ENCODE data around the gene BRD1.

Gene BRD1

GRCh38 chr22:49811020-49811791 is 16.5 kb downstream of the BRD1 start:
- Histone ChIP-seq H3K27ac (ENCODE audit: low read depth in 2 of 2, low read length in 2 of 2) (no peak overlapping the region), H3K4me3 (ENCODE audit: low read length in 2 of 2) (no peak overlapping the region), H3K36me3 (ENCODE audit: control insufficient read depth in 2 of 2, insufficient read depth in 2 of 2, low read length in 2 of 2) (peaks cover 4 to 17% of the 10 kb centered on the region in 2 donors), H3K9ac (ENCODE audit: low read depth in 1 of 2, low read length in 2 of 2) (no peak overlapping the region), H3K27me3 (ENCODE audit: control insufficient read depth in 2 of 2, insufficient read depth in 2 of 2, low read length in 2 of 2) (no peaks in the 10 kb centered on the region), H3K9me3 (ENCODE audit: control insufficient read depth in 2 of 2, low read length in 2 of 2) (no peaks in the 10 kb centered on the region), H3K4me1 (ENCODE audit: control insufficient read depth in 2 of 2, insufficient read depth in 2 of 2, low read length in 2 of 2) (no peaks in the 10 kb centered on the region)

GRCh38 chr22:49810363-49811019 is 17.2 kb downstream of the BRD1 start:
- Histone ChIP-seq H3K4me1 (ENCODE audit: control insufficient read depth in 2 of 2, insufficient read depth in 2 of 2, low read length in 2 of 2) (no peaks in the 10 kb centered on the region), H3K4me3 (ENCODE audit: low read length in 2 of 2) (no peak overlapping the region), H3K9me3 (ENCODE audit: control insufficient read depth in 2 of 2, low read length in 2 of 2) (no peaks in the 10 kb centered on the region), H3K9ac (ENCODE audit: low read depth in 1 of 2, low read length in 2 of 2) (no peak overlapping the region), H3K27ac (ENCODE audit: low read depth in 2 of 2, low read length in 2 of 2) (no peak overlapping the region), H3K36me3 (ENCODE audit: control insufficient read depth in 2 of 2, insufficient read depth in 2 of 2, low read length in 2 of 2) (peaks cover 4 to 16% of the 10 kb centered on the region in 2 donors), H3K27me3 (ENCODE audit: control insufficient read depth in 2 of 2, insufficient read depth in 2 of 2, low read length in 2 of 2) (no peaks in the 10 kb centered on the region)

- H3K4me1 ChIP-seq (ENCODE audit: control insufficient read depth in 2 of 2, insufficient read depth in 2 of 2, low read length in 2 of 2): no peaks in the 10 kb centered on the region
- no peaks in the 10 kb centered on the region for H3K9me3 ChIP-seq (ENCODE audit: control insufficient read depth in 2 of 2, low read length in 2 of 2)
- no peak overlapping the region for H3K4me3 ChIP-seq (ENCODE audit: low read length in 2 of 2)
- H3K27ac ChIP-seq (ENCODE audit: low read depth in 2 of 2, low read length in 2 of 2): no peak overlapping the region
- H3K9ac ChIP-seq (ENCODE audit: low read depth in 1 of 2, low read length in 2 of 2): no peak overlapping the region
- peaks cover 8 to 18% of the 10 kb centered on the region in 2 donors for H3K36me3 ChIP-seq (ENCODE audit: control insufficient read depth in 2 of 2, insufficient read depth in 2 of 2, low read length in 2 of 2)
- H3K27me3 ChIP-seq (ENCODE audit: control insufficient read depth in 2 of 2, insufficient read depth in 2 of 2, low read length in 2 of 2): no peaks in the 10 kb centered on the region
Measured at GRCh38 chr22:49807780-49808708, 19.6 kb downstream of the BRD1 start.

- Histone ChIP-seq H3K27ac (ENCODE audit: low read depth in 2 of 2, low read length in 2 of 2) (no peak overlapping the region), H3K4me1 (ENCODE audit: control insufficient read depth in 2 of 2, insufficient read depth in 2 of 2, low read length in 2 of 2) (no peaks in the 10 kb centered on the region), H3K36me3 (ENCODE audit: control insufficient read depth in 2 of 2, insufficient read depth in 2 of 2, low read length in 2 of 2) (peaks cover 13 to 20% of the 10 kb centered on the region in 2 donors), H3K27me3 (ENCODE audit: control insufficient read depth in 2 of 2, insufficient read depth in 2 of 2, low read length in 2 of 2) (no peaks in the 10 kb centered on the region), H3K4me3 (ENCODE audit: low read length in 2 of 2) (no peak overlapping the region), H3K9ac (ENCODE audit: low read depth in 1 of 2, low read length in 2 of 2) (no peak overlapping the region), H3K9me3 (ENCODE audit: control insufficient read depth in 2 of 2, low read length in 2 of 2) (no peaks in the 10 kb centered on the region)
Measured at GRCh38 chr22:49807129-49807528, 20.5 kb downstream of the BRD1 start.

- no peaks in the 10 kb centered on the region for H3K27me3 ChIP-seq (ENCODE audit: control insufficient read depth in 2 of 2, insufficient read depth in 2 of 2, low read length in 2 of 2)
- no peak overlapping the region for H3K27ac ChIP-seq (ENCODE audit: low read depth in 2 of 2, low read length in 2 of 2)
- H3K4me3 ChIP-seq (ENCODE audit: low read length in 2 of 2): no peak overlapping the region
- H3K36me3 ChIP-seq (ENCODE audit: control insufficient read depth in 2 of 2, insufficient read depth in 2 of 2, low read length in 2 of 2): peaks cover 38 to 41% of the 10 kb centered on the region in 2 donors
- no peak overlapping the region for H3K9ac ChIP-seq (ENCODE audit: low read depth in 1 of 2, low read length in 2 of 2)
- no peaks in the 10 kb centered on the region for H3K9me3 ChIP-seq (ENCODE audit: control insufficient read depth in 2 of 2, low read length in 2 of 2)
- H3K4me1 ChIP-seq (ENCODE audit: control insufficient read depth in 2 of 2, insufficient read depth in 2 of 2, low read length in 2 of 2): no peaks in the 10 kb centered on the region
Measured at GRCh38 chr22:49803737-49804375, 23.8 kb downstream of the BRD1 start.

- H3K9me3 ChIP-seq (ENCODE audit: control insufficient read depth in 2 of 2, low read length in 2 of 2): no peaks in the 10 kb centered on the region
- H3K9ac ChIP-seq (ENCODE audit: low read depth in 1 of 2, low read length in 2 of 2): no peak overlapping the region
- no peak overlapping the region for H3K27ac ChIP-seq (ENCODE audit: low read depth in 2 of 2, low read length in 2 of 2)
- peaks cover 45 to 48% of the 10 kb centered on the region in 2 donors for H3K36me3 ChIP-seq (ENCODE audit: control insufficient read depth in 2 of 2, insufficient read depth in 2 of 2, low read length in 2 of 2)
- H3K27me3 ChIP-seq (ENCODE audit: control insufficient read depth in 2 of 2, insufficient read depth in 2 of 2, low read length in 2 of 2): no peaks in the 10 kb centered on the region
- H3K4me1 ChIP-seq (ENCODE audit: control insufficient read depth in 2 of 2, insufficient read depth in 2 of 2, low read length in 2 of 2): no peaks in the 10 kb centered on the region
- no peak overlapping the region for H3K4me3 ChIP-seq (ENCODE audit: low read length in 2 of 2)
Measured at GRCh38 chr22:49803134-49803533, 24.5 kb downstream of the BRD1 start.

GRCh38 chr22:49801391-49802060 is 26.1 kb downstream of the BRD1 start:
- Histone ChIP-seq H3K9me3 (ENCODE audit: control insufficient read depth in 2 of 2, low read length in 2 of 2) (no peaks in the 10 kb centered on the region), H3K27ac (ENCODE audit: low read depth in 2 of 2, low read length in 2 of 2) (no peak overlapping the region), H3K36me3 (ENCODE audit: control insufficient read depth in 2 of 2, insufficient read depth in 2 of 2, low read length in 2 of 2) (peaks cover 61 to 62% of the 10 kb centered on the region in 2 donors), H3K9ac (ENCODE audit: low read depth in 1 of 2, low read length in 2 of 2) (no peak overlapping the region), H3K4me1 (ENCODE audit: control insufficient read depth in 2 of 2, insufficient read depth in 2 of 2, low read length in 2 of 2) (no peaks in the 10 kb centered on the region), H3K27me3 (ENCODE audit: control insufficient read depth in 2 of 2, insufficient read depth in 2 of 2, low read length in 2 of 2) (no peaks in the 10 kb centered on the region), H3K4me3 (ENCODE audit: low read length in 2 of 2) (no peak overlapping the region)

- H3K4me3 ChIP-seq (ENCODE audit: low read length in 2 of 2): no peak overlapping the region
- peaks cover 64% of the 10 kb centered on the region in 2 donors for H3K36me3 ChIP-seq (ENCODE audit: control insufficient read depth in 2 of 2, insufficient read depth in 2 of 2, low read length in 2 of 2)
- H3K9ac ChIP-seq (ENCODE audit: low read depth in 1 of 2, low read length in 2 of 2): no peak overlapping the region
- H3K27ac ChIP-seq (ENCODE audit: low read depth in 2 of 2, low read length in 2 of 2): no peak overlapping the region
- H3K9me3 ChIP-seq (ENCODE audit: control insufficient read depth in 2 of 2, low read length in 2 of 2): no peaks in the 10 kb centered on the region
- no peaks in the 10 kb centered on the region for H3K4me1 ChIP-seq (ENCODE audit: control insufficient read depth in 2 of 2, insufficient read depth in 2 of 2, low read length in 2 of 2)
- no peaks in the 10 kb centered on the region for H3K27me3 ChIP-seq (ENCODE audit: control insufficient read depth in 2 of 2, insufficient read depth in 2 of 2, low read length in 2 of 2)
Measured at GRCh38 chr22:49800408-49801238, 27.1 kb downstream of the BRD1 start.

All from mucosa of rectum (tissue), 2 donors.